Brain microvascular endothelial cell (primary cell): Measurements from ENCODE around the gene SIK2.
A peak's percentile ranks its signal among the peaks of the same experiment; 100 is the strongest.

Experiments
- DNase-seq: peaks from one replicate; pipeline ENCODE4 v3.0.0-alpha.2; 2020
- H3K27ac ChIP-seq: fragments of 250-450 bp; sonication (Bioruptor Pico); 2 replicates; pipeline ENCODE4 v1.5.1; 2020; ENCODE audit warnings: mild to moderate bottlenecking, moderate library complexity
- H3K27me3 ChIP-seq: fragments of 250-450 bp; sonication (Bioruptor Pico); replicated peaks from 2 replicates; pipeline ENCODE4 v1.5.1; 2020; ENCODE audit warnings: mild to moderate bottlenecking
- H3K36me3 ChIP-seq: fragments of 250-450 bp; sonication (Bioruptor Pico); replicated peaks from 2 replicates; pipeline ENCODE4 v1.5.1; 2020; ENCODE audit warnings: mild to moderate bottlenecking
- H3K4me3 ChIP-seq: 2 replicates; pipeline ENCODE4 v1.5.1; 2011; ENCODE audit warnings: low read depth, mild to moderate bottlenecking, control low read depth, low read length, moderate library complexity
- in situ Hi-C: cut with HindIII; loops from 2 replicates; pipeline ENCODE4 v1.10.0; 2017; ENCODE audit warnings: low sequenced_read_pairs, low pct_ligation_motif_present
- TF ChIP-seq, protein P1 (sequence below): IDR thresholded peaks from 2 replicates; pipeline ENCODE4 v1.5.1; 2011; ENCODE audit warnings: low read depth, mild to moderate bottlenecking, moderate library complexity, low read length, control low read depth, inconsistent platforms; ENCODE audit errors: missing control alignments

Gene SIK2

DNA sequence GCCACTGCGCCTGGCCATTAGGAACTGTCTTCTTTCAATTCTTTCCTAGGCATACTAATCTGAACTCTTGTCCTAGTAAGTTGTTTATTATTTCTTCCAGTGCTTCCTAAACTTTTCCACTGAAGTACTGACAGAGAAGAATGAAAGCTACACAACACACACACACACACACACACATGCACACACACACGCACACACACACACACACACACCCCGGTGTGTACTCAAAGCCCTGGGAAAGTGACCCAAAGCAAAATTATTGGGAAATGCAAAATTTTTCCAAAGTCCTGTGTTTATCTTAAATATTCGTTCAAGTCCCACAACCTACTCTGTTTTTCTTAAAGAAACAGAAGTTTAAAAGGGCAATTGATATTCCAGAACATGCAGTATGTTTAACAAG is 19.4 kb upstream of the SIK2 start:
- TF ChIP-seq, protein P1, sequence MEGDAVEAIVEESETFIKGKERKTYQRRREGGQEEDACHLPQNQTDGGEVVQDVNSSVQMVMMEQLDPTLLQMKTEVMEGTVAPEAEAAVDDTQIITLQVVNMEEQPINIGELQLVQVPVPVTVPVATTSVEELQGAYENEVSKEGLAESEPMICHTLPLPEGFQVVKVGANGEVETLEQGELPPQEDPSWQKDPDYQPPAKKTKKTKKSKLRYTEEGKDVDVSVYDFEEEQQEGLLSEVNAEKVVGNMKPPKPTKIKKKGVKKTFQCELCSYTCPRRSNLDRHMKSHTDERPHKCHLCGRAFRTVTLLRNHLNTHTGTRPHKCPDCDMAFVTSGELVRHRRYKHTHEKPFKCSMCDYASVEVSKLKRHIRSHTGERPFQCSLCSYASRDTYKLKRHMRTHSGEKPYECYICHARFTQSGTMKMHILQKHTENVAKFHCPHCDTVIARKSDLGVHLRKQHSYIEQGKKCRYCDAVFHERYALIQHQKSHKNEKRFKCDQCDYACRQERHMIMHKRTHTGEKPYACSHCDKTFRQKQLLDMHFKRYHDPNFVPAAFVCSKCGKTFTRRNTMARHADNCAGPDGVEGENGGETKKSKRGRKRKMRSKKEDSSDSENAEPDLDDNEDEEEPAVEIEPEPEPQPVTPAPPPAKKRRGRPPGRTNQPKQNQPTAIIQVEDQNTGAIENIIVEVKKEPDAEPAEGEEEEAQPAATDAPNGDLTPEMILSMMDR: no peak
- Histone ChIP-seq H3K27me3 (no peaks in the 10 kb centered on the region), H3K27ac (no peak overlapping the region), H3K4me3 (no peak overlapping the region), H3K36me3 (no peaks in the 10 kb centered on the region)
- no peak for DNase-seq
- in situ Hi-C loops: loop anchor here (25.0 kb wide), 1 partner anchor 254 kb away; no protein-coding TSS in a partner anchor

DNA sequence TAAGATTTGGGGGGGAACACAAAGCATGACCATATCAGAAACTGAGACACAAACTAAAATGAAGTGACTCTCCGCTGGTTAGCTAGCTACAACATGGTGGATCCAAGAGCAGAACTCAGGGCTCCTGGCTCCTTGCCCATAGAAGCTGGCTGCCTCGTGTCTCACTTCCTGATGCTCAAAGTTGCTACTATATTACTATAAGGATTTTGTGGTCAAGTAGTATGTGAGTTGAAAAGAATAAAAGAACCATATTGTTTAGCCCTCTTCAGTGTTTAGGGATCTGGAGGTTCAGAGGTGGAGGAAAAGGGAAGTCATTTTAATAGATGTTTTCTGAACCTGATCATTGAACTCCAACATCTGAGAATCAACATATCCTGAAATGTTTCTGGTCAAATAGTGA is 16.9 kb upstream of the SIK2 start:
- H3K27ac ChIP-seq: no peak overlapping the region
- in situ Hi-C loops: loop anchor here (25.0 kb wide), 1 partner anchor 252 kb away; no protein-coding TSS in a partner anchor
- TF ChIP-seq, protein P1: no peak
- DNase-seq: peak; percentile 91
- no peaks in the 10 kb centered on the region for H3K36me3 ChIP-seq
- no peak overlapping the region for H3K4me3 ChIP-seq
- H3K27me3 ChIP-seq: no peaks in the 10 kb centered on the region

DNA sequence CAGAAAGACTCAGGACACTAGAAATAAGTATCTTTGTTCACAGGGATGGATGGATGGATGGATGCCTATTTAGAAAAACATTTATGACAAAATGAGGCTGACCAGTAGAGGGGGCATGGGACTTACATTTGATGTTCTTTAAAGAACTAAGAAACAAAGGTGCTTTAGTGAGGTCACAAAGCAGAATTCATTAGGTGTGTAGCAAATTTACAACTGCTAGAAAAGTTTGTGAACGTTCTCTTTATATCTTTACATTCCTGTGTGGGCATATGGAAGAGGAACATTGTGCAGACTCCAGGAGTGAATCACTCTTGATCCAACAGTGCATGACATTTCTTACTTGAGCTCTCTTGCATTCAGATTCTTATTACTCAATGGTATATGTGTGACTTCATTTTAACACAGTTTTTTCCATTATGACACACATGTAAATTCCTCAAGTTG is 15.8 kb upstream of the SIK2 start:
- no peaks in the 10 kb centered on the region for H3K27me3 ChIP-seq
- TF ChIP-seq, protein P1: peak; percentile 62
- H3K36me3 ChIP-seq: no peaks in the 10 kb centered on the region
- DNase-seq: peak; percentile 61
- in situ Hi-C loops: loop anchor here (25.0 kb wide), 1 partner anchor 251 kb away; no protein-coding TSS in a partner anchor
- H3K27ac ChIP-seq: no peak overlapping the region
- no peak overlapping the region for H3K4me3 ChIP-seq

DNA sequence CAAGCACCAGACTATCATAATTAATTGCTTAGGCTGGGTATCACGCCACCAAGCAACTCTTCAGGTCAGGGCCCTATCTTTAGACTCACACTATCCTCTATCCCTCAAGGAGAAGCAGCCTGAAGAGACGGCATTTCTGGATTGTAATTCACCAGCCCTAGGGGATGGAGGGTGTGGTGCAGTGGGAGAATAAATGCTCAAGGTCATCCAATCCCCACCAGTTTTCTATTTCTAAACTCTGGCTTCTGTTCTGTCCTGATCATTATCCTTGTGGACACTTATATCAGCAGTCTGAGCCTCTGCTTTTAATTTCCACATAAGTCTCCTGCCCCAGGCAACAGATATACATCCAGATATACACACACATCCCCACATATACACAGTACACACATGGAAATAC is 13.1 kb upstream of the SIK2 start:
- in situ Hi-C loops: loop anchor here (25.0 kb wide), 1 partner anchor 248 kb away; no protein-coding TSS in a partner anchor
- no peaks in the 10 kb centered on the region for H3K36me3 ChIP-seq
- TF ChIP-seq, protein P1: no peak
- no peak overlapping the region for H3K4me3 ChIP-seq
- H3K27ac ChIP-seq: no peak overlapping the region
- H3K27me3 ChIP-seq: no peaks in the 10 kb centered on the region
- DNase-seq: no peak

DNA sequence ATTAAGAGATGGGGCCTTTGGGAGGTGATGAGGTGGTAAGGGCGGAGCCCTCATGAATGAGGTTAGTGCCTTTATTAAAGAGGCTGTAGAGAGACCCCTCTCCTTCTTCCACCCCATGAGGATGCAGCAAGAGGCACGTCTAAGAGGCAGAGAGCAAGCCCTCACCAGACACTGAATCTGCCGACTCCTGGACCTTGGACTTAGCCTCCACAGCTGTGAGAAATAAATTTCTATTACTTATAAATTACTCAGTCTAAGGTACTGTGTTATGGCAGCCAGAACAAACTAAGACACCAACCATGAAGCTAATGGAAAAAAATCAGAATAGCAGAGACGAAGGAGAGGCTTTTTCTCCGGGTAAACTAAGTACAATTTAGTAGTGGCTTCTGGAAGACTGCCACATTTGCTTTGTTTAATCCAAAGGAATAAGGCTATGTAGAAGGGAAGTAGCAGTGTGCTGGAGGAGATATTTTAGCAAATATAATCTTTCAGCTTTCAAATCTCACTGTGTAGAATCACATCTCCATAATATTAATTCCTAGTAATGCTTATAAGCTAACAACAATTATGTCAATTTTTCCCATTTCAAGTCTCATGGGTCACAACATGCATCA is 12.3 kb upstream of the SIK2 start:
- TF ChIP-seq, protein P1: no peak
- Histone ChIP-seq H3K27me3 (no peaks in the 10 kb centered on the region), H3K36me3 (no peaks in the 10 kb centered on the region), H3K4me3 (no peak overlapping the region), H3K27ac (no peak overlapping the region)
- DNase-seq: no peak
- in situ Hi-C loops: loop anchor here (25.0 kb wide), 1 partner anchor 247 kb away; no protein-coding TSS in a partner anchor
